WERI-Rb-1 (cell line): ENCODE results near the gene NPS.

Source experiments
- DNase-seq: peaks from one replicate; pipeline ENCODE4 v3.0.0-alpha.2; 2020
- H3K27ac ChIP-seq: fragments of 250-450 bp; sonication (Bioruptor Pico); 2 replicates; pipeline ENCODE4 v1.5.1; 2020; ENCODE audit warnings: mild to moderate bottlenecking, moderate library complexity
- H3K27me3 ChIP-seq: fragments of 250-450 bp; sonication (Bioruptor Pico); 2 replicates; pipeline ENCODE4 v1.5.1; 2021; ENCODE audit warnings: mild to moderate bottlenecking, low read depth, moderate library complexity; ENCODE audit not compliant: insufficient read depth, severe bottlenecking
- H3K36me3 ChIP-seq: fragments of 250-450 bp; sonication (Bioruptor Pico); 2 replicates; pipeline ENCODE4 v1.5.1; 2020; ENCODE audit warnings: mild to moderate bottlenecking, moderate library complexity
- H3K4me3 ChIP-seq: 2 replicates; pipeline ENCODE4 v1.5.1; 2011; ENCODE audit warnings: low read depth, mild to moderate bottlenecking, control low read depth, low read length
- H3K9me3 ChIP-seq: fragments of 250-450 bp; sonication (Bioruptor Pico); 2 replicates; pipeline ENCODE4 v1.5.1; 2021; ENCODE audit warnings: mild to moderate bottlenecking, moderate library complexity; ENCODE audit not compliant: severe bottlenecking
- CTCF ChIP-seq: IDR thresholded peaks from 2 replicates; pipeline ENCODE4 v1.5.1; 2011; ENCODE audit warnings: low read depth, mild to moderate bottlenecking, control low read depth, inconsistent platforms, low read length

NPS gene

GRCh38 chr10:127561647-127562046 lies 12.5 kb downstream of the NPS start:
- DNase-seq, result no peak
- no peak for TF ChIP-seq CTCF
- no peaks in the 10 kb centered on the region for H3K36me3 ChIP-seq
- no peak overlapping the region for H3K4me3 ChIP-seq
- H3K27me3 ChIP-seq, result no peaks in the 10 kb centered on the region
- no peaks in the 10 kb centered on the region for H3K9me3 ChIP-seq
- no peak overlapping the region for H3K27ac ChIP-seq

DNA sequence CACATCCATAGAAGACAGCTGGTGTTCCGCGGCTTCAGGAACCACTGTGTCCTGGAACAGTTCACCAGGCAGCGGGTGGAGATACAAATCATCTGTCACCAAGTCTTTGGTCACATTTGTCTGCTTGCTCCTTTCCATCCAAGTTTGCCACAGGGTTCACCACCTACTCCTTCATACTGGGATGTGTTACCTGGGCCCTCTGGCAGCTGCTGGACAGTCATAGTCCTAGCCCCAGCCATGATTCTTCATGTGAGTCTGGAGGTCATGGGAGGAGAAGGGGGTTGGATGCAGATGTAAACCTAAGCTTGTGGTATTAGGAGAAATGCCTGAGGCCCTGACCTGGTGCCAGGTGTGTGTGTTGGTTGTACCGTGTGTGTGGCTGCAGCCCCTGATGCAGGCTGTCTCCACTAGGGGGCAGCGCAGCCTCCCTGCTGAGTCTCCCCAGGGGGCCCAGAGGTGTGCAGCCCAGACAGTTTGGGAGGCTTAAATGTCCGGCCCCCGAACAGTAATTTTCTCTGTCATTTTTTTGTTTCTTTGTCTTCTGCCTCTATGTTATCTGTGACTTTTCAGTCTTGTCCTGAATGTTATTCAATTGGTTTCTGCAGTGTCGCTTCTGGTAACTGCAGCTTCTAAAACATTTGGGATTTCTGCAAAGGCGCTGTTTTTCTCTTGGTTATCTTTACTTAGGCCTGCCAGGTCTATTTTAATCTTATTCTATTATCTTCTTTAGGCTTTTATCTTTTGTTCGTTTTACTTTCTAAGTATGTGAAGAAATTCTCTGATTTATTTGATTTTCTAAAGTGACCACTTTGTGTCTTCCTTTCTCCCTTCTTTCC lies 14.8 kb downstream of the NPS start:
- no peak overlapping the region for H3K4me3 ChIP-seq
- no peaks in the 10 kb centered on the region for H3K36me3 ChIP-seq
- H3K9me3 ChIP-seq, result no peaks in the 10 kb centered on the region
- DNase-seq, result peak; percentile 51
- TF ChIP-seq CTCF, result peak; percentile 89
- no peaks in the 10 kb centered on the region for H3K27me3 ChIP-seq
- H3K27ac ChIP-seq, result no peak overlapping the region

- Histone ChIP-seq H3K27me3 (no peaks in the 10 kb centered on the region), H3K4me3 (no peak overlapping the region), H3K36me3 (no peaks in the 10 kb centered on the region), H3K27ac (no peak overlapping the region), H3K9me3 (no peaks in the 10 kb centered on the region)
- DNase-seq, result no peak
- no peak for TF ChIP-seq CTCF
These were observed 15.5 kb downstream of the NPS start for GRCh38 chr10:127564644-127565043.

DNA sequence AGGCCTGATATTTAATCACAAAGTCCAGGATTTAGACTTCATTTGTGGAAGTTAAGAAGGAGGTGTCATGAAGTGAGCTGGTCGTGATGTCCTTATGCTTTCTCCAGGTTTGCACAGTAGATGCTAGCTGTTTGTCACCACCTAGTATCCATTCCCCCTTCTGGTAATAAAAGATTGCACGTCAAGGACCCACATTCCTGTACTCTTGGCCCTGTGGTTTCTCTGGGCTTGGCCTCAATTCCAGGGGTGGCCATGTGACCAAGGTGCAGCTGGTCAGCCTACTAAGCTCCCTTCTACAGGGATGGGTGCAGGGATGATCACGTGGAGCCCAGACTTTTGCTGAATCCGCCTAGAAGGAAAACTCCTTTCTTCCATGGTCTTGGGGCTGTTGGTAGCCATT lies 16.5 kb downstream of the NPS start:
- DNase-seq, result no peak
- Histone ChIP-seq H3K36me3 (no peaks in the 10 kb centered on the region), H3K27ac (no peak overlapping the region), H3K9me3 (no peaks in the 10 kb centered on the region), H3K4me3 (no peak overlapping the region), H3K27me3 (no peaks in the 10 kb centered on the region)
- no peak for TF ChIP-seq CTCF

GRCh38 chr10:127569210-127569609 lies 20.1 kb downstream of the NPS start:
- Histone ChIP-seq H3K4me3 (no peak overlapping the region), H3K36me3 (no peaks in the 10 kb centered on the region), H3K27ac (no peak overlapping the region), H3K9me3 (peaks cover 4% of the 10 kb centered on the region), H3K27me3 (no peaks in the 10 kb centered on the region)
- TF ChIP-seq CTCF, result no peak
- no peak for DNase-seq

- no peaks in the 10 kb centered on the region for H3K27me3 ChIP-seq
- no peak for TF ChIP-seq CTCF
- H3K27ac ChIP-seq, result no peak overlapping the region
- H3K36me3 ChIP-seq, result no peaks in the 10 kb centered on the region
- no peak for DNase-seq
- H3K4me3 ChIP-seq, result no peak overlapping the region
- H3K9me3 ChIP-seq, result peaks cover 4% of the 10 kb centered on the region
These were observed 20.9 kb downstream of the NPS start for GRCh38 chr10:127570036-127570435.
